Kidney capillary endothelial cell (primary cell): ENCODE data around the gene SP3.

Experiments
- DNase-seq: peaks from one replicate; pipeline ENCODE4 v3.0.0-alpha.2; 2018; ENCODE audit warnings: low spot score

The SP3 gene

DNA sequence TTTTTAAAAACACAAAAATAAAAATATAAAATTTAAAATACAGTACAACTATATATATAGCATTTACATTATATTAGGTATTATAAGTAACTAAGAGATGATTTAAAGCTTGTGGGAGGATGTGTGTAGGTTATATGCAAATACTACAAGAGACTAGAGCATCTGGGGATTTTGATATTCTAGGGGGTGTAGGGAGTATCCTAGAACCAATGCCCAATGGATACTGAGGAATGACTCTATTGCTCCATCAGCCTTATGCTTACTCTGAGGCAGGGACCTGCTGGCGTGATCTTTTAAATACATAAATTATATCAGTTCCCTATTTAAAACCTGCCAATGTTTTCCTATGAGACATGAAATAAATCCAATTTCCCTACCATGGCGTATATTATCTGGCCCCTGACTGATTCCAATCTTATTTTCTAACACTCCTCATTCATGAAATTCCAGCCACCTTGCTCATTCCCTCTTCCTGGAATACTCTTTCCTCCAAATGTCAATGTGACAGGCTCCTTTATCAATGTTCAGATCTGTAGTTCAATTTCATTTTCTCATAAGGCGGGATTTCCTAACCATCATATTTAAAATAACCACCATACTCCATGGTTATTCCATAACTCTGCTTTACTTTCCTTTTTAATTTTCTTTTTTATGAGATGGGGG is 22.2 kb downstream of the SP3 start:
- DNase-seq: no peak

DNA sequence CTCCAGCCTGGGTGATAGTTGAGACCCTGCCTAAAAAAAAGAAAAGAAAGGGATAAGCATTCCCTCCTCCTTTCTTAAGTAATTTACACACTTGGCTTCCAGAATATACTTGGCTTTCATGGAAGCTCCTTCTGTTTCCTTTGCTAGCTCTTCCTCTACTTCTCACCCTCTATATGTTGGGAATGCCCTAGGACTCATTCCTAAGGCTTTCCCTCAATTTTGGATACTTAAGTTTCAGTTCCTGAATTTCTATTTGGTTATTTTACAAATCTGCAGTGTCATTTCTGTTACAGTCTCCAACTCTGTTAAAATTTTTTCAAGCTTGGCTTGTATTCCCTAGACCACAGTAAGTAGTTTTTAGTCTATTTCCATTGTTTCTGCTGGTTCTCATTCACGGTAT is 23.6 kb downstream of the SP3 start:
- no peak for DNase-seq

DNA sequence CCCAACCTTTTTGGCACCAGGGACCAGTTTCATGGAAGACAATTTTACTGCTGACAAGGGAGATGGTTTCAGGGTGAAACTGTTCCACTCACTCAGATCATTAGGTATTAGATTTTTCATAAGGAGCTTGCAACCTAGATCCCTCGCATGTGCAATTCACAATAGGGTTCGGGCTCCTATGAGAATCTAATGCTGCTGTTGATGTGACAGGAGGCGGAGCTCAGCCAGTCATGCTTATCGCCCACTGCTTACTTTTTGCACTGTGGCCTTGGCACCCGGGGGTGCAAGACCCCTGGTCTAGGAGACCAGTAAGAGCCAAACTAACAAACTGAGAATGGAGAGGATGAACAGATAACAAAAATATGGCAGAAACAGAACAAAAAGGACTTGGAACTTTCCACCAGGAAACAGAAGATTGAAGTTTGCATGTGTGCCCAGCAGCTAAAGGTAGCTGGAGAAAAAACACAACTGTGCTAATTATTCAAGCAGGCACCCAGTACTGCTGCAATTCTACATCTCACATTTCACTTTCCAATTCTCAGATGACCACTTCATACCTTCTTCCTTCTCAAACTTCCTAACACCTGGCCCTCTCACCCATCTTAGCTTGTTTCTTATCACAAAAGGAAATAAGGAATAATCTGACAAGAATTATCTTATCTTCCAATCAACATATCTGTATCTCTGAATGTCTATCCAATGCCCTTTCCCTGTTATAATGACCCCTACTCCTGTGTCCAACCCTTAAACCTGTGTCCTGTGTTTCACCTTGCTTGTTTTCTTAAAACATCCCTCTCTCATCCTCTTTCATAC is 24.8 kb downstream of the SP3 start:
- no peak for DNase-seq

DNA sequence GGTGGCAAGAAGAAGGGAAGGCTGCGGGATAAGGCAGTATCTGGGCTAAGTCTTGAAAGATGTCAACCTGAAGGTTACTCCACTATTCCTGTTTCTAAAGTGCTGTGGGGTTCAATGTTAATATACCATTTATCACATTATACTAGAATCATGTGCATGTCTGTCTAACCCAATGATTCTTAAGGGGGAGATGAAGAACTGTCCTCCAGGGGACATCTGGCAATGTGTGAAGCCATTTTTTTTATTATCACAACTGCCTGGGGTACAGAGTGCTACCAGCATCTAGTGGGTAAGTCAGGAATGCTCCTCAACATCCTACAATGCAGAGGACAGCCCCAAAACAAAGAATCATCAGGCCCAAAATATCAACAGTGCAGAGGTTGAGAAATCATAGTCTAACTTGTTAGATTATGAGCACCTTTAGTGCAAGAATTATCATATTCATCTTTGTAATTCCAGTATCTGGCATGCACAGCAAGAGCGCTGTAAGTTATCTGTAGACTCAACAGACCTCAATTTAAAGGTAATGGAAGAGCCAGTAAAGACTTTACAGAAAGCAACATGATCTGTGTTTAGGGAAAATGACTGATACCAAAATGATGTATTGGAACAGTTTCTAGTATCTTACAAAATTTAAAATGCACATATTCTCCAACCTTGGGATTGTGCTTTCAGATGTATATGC is 26.3 kb downstream of the SP3 start:
- DNase-seq: no peak

DNA sequence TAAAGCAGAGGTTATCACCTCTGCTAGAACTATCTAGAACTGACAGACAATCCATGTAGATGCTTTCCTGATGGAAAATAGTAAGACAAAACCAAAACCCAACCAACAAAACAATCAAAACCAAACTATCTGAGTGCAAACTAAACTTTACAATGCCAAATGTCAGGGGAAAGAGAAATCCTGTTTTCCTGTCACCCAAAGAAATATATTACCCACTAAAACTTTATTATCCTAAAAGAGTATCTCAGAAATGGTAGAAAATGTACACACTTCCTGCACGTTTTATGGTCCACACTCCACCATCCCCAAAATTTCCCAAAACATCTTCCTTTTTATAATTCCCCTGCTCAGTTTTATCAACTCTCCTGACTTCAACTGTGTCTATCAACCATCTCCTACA is 29.9 kb downstream of the SP3 start:
- DNase-seq: no peak

DNA sequence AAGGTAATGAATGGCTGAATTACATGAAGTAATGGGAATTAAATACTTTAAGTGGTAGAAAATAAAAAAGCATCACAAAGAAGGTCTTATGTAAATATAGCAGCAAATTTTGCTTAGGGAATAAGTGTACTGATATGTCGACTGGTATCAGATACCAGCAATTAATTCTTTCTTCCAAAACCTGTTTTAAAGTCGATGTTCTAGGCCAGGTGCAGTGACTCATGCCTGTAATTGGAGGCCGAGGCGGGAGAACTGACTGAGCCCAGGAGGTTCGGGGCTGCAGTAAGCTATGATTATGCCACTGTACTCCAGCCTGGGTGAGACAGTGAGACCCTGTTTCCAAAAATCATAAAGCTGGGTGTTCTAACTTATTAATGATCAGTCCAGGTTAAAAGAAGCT is 30.3 kb downstream of the SP3 start:
- no peak for DNase-seq

DNA sequence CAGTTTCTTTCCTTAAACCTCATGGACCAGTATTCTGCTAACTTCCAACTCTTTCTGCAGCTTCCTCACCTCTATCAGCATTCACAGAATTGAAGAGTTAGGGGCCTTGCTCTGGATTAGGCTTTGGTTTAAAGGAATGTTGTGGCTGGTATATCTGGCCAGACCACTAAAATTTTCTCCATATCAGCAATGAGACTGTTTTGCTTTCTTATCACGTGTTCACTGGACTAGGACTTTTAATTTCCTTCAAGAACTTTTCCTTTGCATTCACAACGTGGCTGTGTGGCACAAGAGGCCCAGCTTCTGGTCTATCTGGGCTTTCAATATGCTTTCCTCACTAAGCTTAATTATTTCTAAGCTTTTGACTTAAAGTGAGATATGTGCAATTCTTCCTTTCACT is 33.4 kb downstream of the SP3 start:
- DNase-seq: no peak

DNA sequence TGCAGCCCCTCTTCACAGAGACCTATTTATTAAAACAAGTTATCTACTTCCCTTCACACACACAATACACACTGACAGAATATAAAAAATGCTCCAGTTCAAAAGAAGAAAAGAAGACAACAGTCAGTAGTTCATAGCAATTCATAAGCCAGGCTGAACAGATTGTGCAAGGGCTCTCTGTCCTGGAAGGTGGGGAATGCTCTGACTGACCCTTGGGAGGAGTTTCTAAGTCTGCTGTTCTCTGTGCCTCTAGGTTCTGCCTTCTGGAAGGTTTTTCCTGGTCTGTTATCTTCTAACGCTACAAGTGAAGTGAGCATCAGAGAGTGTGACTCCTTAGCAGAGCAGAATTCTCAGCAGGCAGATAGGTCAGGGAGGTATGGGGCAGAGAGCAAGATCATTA is 35.7 kb downstream of the SP3 start:
- DNase-seq: no peak

DNA sequence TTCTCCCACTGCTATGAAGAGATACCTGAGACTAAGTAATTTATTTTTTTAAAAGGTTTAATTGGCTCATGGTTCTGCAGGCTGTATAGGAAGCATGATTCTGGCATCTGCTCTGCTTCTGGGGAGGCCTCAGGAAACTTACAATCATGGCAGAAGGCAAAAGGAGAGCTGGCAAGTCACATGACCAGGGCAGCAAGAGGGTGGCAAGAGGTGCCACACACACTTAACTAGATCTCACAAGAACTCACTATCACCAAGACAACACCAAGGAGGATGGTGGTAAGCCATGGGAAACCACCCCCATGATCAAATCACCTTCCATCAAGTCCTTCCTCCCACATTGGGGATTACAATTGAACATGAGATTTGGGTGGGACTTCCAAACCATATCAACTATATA is 38.3 kb downstream of the SP3 start:
- no peak for DNase-seq

DNA sequence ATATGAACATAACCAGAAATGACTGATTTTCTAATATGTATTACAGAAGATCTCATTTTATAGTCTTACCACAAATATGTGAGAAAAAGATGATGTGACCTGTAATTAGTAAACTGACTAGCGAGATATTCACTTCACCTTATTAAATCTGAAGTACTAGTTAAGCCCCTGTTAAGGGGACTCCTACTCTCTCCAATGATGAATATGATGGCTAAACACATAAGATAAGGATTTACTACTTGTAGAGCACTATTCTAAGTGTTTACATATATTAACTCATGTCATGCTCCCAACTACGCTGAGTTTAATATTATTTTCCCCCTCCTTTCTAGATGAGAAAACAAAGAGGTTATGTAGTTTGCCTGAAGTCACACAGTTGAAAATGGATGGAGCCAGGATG is 40.9 kb downstream of the SP3 start:
- no peak for DNase-seq

DNA sequence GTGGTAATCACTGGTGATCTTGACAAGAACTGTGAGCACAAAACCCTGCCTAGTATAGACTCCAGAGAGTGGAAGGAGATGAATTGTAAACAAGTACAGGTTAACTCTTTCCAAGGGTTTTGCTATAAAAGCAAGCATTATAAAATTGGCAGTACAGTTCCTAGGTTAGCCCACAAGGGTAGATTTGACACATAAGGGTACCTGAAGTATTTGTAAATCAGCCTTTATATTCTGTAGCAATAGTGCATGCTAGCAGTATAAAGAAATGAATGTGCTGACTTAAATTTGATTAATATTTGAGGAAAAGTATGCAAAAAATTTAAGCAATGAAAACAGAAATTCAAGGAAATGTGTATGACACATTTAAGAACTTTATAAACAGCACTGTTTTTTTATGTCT is 42.4 kb downstream of the SP3 start:
- no peak for DNase-seq

DNA sequence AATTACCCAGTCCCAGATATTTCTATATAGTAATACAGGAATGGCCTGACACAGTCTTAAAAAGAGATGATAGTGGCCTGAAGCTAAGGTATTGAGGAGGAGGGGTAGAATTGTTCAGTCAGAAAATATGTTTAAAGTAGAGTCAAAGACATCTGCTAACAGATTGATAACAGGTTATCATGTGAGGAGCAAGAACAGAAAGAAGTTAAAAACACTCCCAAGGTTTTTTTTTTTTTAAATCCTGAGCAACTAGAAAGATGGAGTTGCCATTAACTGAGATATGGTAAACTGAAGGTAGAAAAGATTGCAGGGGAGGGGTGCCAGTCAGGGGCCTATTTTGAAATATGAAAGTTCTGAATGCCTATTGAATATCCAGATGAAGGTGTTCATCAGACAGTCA is 43.1 kb downstream of the SP3 start:
- no peak for DNase-seq

DNA sequence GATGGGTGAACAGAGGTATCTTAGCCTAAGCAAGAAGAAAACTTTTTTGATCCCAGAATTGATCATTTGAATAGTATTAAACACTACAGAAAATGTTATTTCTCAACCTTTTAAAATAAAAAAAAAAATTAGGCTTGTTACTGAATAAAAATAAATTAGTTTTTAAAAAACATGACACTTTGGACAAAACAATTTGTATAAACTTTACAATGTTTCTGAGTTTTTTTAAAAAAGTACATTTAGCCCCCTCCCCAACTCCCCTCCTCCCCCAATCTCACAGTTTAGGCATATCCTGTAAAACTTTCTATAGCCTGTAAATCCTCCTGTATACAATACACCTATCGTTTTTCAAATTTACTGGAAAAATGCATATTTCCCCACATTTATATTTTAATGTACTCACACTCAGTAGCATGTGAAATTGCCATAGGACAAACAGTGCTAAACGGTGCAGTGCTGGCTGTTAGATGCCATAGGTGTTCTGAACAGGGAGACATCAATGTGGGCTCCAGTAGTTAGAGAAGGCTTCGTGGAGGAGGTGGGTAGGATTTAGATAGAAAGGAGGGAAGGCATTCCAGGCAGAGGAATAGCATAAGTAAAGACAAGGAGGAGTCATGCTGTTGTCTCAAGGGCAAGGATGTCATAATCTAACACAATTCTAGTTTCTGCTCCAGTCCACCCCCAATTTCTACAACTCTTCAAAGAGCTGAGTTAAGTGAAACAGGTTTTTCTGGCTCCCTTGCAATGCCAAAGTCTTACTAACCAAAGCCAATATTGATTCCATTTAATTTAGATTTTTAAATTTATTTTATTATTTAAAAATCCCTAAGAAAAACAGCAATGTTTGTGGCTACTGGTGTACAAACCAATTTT is 50.9 kb downstream of the SP3 start:
- no peak for DNase-seq

DNA sequence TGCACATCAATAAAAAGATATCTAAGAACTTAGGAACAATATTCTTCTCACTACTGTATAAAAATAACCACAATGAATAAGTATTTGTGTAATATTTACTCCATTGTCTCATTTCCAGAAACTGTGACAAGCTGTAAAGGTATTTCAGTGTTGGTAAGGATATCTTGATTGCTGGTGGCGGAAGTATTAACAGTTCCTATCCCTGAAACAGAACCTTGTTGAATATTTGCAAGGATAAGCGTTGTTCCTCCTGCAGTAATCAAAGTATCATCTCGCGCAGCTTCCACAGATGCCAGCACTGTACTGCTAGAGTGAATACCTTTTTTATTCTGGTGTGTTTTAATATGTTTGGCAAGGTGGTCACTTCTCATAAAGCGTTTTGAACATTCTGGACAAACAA is 55.3 kb downstream of the SP3 start:
- no peak for DNase-seq

DNA sequence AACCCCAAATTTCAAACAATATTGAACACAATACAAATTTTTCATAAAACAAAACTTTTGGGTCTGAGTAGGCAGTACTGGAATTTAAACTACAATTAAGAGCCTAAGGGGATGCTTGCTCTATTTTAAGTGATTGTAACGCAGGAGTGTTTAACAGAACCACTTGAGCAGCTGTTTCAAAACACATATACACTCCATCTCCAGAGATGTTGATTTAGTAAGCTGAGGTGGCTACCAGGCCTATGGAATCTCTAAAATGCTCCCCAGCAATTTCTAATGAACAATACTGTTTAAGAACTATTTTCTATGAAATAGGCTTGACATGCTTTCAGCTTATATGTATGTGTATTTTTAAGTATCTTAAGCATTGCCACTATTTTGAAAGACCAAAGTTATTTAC is 58.5 kb downstream of the SP3 start:
- DNase-seq: no peak

DNA sequence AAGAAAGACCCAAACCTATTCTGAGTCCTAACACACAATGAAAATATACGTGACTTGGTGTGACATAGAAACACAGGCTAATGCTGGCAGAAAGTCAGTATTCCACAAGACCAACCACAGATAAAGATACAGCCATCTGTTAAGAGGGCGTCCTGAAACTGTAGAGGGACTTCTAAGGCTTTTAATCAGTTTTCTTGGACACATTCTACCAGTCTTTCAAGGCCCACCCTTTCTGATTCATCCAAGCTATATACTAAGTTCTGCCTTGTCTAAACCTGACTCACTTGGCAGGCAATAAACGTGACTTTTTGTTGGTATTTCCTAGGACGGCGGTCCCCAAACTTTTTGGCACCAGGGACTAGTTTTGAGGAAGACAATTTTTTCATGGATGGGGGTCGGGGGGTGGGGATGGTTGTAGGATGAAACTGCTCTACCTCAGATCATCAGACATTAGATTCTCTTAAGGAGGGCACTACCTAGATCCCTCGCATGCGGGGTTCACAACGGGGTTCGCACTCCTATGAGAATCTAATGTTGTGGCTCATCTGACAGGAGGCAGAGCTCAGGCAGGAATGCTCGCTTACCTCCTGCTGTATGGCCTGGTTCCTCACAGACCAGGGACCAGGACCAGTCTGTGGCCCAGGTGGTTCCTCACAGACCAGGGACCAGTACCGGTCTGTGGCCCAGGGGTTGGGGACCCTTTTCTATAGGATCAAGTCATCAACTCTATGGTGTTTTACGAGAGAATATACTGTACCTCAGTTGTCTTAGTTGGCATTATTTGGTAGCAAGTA is 61.4 kb downstream of the SP3 start:
- DNase-seq: no peak

DNA sequence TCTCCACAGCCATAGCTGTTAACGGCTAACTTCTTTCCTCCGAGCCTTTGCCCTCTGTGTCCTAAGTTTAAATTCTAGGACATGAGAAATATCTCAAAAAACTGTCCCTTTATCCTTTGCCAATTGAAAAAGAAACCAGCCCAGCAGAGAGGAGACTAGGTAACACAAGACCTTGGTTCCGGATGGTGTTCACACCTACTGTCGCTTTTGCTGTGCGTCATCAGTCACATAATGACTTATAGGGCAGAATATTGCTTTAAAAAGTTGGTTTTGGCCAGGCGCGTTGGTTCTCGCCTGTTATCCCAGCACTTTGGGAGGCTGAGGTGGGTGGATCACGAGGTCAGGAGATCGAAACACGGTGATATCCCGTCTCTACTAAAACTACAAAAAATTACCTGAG is 66.2 kb downstream of the SP3 start:
- DNase-seq: no peak

DNA sequence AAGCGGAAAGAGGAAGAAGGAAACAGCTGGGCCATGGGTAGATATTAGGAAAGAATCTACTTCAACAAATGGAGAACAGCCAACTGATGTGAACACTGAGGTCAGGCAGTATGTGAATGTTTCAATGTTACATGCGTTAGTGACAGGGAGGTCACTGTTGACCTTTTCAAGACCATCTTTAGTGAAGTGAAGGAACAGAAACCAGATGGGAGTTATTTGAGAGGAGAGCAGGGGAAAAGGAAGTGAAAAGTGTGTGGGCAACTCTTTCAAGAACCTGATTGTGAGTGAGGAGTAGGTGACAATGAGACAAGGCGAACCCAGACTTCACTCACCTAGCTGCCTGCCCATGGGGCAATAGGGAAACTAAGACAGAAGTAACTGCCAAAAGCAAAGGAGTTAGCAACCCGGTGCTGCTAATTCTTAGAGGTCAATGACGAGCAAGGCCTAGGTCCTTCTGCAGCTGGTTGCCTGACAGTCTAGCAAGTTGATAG is 67.0 kb downstream of the SP3 start:
- DNase-seq: no peak

DNA sequence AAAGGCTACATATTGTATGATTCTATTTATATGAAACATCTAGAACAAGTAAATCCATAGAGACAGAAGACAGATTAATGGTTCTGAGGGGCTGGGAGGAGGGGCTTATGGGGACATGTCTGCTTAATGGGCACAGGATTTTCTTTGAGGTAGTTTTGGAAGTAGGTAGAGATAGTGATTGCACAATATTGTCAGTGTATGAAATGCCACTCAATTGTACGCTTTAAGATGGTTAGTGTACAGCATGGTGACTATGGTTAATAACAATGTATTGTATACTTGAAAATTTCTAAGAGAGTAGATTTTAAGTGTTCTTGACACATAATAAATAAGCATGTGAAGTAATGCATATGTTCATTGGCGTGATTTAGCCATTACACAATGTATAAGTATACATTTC is 68.4 kb downstream of the SP3 start:
- no peak for DNase-seq

DNA sequence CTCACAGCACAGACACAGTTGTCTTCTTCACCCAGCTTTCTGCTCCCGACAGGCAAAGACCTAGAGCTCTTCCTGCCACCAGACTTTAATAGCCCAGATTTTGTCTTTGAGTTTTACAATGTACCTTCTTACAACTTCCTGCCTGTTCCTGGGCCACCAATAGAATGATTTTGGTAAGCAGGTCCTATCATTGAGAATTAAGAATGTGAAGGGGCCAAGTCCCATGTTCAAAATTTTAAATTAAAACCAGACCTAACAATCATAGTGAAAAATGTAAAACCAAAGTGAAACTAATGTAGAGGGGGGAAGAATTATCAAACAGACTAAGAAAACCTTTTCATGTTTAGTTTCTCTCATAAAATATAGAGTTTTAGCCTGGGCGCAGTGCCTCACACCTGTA is 72.8 kb downstream of the SP3 start:
- DNase-seq: no peak

DNA sequence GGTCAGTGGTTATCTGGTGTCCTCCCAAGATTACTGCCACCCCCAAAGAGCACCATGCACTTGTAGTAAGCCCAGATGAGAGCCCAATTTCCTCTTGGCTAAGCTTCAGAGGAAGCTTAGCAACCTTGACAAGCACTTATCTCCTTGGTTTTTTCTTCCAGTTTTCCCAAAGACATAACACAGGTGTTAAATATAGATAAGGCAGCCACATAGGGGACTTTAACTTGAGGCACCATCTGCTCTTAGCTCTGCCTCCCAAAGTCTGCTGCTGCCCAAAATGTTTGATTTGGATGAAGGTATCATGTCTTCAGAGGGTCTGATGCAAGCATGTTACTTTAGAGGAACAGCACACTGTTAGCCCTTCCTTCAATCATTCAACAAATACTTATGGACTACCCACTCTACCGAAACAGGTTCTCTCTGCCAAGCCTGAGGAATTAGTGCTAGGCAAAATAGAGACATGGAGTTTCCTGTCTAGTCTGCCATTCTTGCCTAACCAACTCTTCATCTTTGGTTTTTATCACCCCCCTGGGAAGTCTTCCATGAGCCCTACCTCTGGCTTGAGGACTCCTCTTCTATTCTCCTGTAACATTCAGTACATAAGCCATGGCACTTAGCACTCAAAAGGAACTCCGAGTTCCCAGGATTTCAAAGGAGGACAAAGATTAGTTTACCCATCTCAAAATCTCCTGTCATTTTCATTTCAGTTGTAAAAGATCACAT is 73.7 kb downstream of the SP3 start:
- DNase-seq: no peak
